Sigmoid colon (tissue), 3 donors: Measurements from ENCODE around the gene UTP11.

ENCODE experiments used
- CTCF ChIP-seq, 4 experiments: fragments of 450-650 bp in 3 of 4; fragments of 200-600 bp in 1 of 4; IDR thresholded peaks; one replicate each; pipeline ENCODE4 v1.5.1; 2016 to 2019; ENCODE audit warnings: antibody characterized with exemption in 4 of 4, mild to moderate bottlenecking in 3 of 4, moderate library complexity in 2 of 4
- POLR2A ChIP-seq, 2 donors: fragments of 450-650 bp; IDR thresholded peaks; one replicate each; pipeline ENCODE4 v1.6.1; 2016; ENCODE audit warnings: antibody characterized with exemption in 2 of 2, mild to moderate bottlenecking in 2 of 2, moderate library complexity in 2 of 2

DNA sequence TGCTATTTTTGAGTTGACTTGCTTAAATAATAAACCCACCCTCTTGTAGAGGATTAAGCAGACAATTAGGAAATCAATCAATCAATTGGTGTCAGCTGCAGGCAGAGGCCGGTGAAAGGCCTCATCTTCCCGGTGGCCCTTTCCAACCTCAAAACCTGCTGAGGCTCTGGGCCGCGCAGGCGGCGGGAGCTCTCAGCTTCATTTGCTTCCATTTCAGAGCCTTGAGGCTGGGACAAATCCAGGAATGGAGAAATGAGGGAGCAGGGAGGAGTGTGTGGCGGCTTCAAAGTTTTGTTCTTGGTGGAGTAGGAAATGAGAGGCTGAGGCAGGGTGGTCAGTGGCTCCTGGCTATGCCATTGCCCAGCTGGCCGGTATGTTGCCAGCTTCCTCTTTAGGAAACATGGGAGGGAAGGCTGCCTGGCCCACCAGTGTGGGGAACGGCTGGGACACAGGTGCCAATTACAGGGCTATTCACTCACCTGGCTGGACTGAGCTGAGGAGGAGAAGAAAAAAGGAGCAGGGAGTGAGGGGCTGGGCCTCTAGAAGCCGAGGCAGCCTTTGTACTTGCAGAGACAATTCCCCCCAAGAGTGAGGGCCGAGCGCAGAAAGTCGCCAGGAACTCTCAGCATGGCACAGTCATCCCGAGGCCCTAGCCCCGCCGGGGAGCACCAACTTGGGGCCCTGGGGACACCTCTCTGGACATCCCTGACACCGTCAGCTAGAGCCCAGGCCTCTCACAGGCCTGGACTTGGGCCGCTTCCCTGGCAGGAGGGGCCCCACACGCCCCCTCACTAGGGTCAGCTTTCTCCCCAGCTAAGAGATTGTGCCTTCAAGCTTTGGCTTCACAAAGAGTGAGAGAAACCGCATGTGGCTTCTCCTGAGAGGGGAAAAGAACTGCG is 29.7 kb downstream of the UTP11 start:
- TF ChIP-seq CTCF (IDR thresholded peaks at IDR 0.05), result no peak
- TF ChIP-seq POLR2A (IDR thresholded peaks at IDR 0.05), result no peak
